ENCODE results near the gene CLDN9. TPM values are rescaled to one million over a fixed set of nuclear protein-coding genes. Genes with fewer than 3 reads are reported as not detected.

The CLDN9 gene
- under 1 TPM in 1 of 2 donors, not detected in 1; 0.14 TPM for total RNA-seq

- Mint-ChIP-seq H3K4me3 (no peak within 1 kb of the TSS), H3K4me1 (ENCODE audit: low read depth) (peaks cover 10% of the 10 kb centered on the region), H3K27me3 (ENCODE audit: low read depth) (no peaks in the 10 kb centered on the region), H3K36me3 (ENCODE audit: insufficient read depth in 2 of 2) (no peaks in the 10 kb centered on the region), H3K9me3 (no peaks in the 10 kb centered on the region), H3K27ac (no peak within 1 kb of the TSS)
- ATAC-seq (replicated peaks in 1 of 2) (no peak), DNase-seq (no peak)
Observed at GRCh38 chr16:3012828-3013420, at the start of gene CLDN9. Gene CLDN9, plus strand, starts transcription at chr16:3012923. Its CDS starts 440 bp downstream, at chr16:3013363.

GRCh38 chr16:2963074-2963722, 49.5 kb upstream of the CLDN9 start:
- peaks cover 15% of the 10 kb centered on the region for H3K4me1 Mint-ChIP-seq (ENCODE audit: low read depth)
- H3K27me3 Mint-ChIP-seq (ENCODE audit: low read depth): peaks cover 33% of the 10 kb centered on the region
- ATAC-seq (replicated peaks in 1 of 2): no peak
- H3K36me3 Mint-ChIP-seq (ENCODE audit: insufficient read depth in 2 of 2): peaks cover 0 to 2% of the 10 kb centered on the region in 2 donors
- no peak for DNase-seq
- H3K9me3 Mint-ChIP-seq: no peaks in the 10 kb centered on the region
- H3K27ac Mint-ChIP-seq: no peak overlapping the region
- H3K4me3 Mint-ChIP-seq: peak overlapping the region; percentile 93

GRCh38 chr16:2963723-2964474, 48.8 kb upstream of the CLDN9 start, which contains the start of gene KREMEN2:
Gene KREMEN2, plus strand, starts transcription at chr16:2964275. Its CDS starts 246 bp downstream, at chr16:2964521.
- peak within 1 kb of the TSS; percentile 93 for H3K4me3 Mint-ChIP-seq
- no peaks in the 10 kb centered on the region for H3K9me3 Mint-ChIP-seq
- peaks cover 0 to 2% of the 10 kb centered on the region in 2 donors for H3K36me3 Mint-ChIP-seq (ENCODE audit: insufficient read depth in 2 of 2)
- H3K27ac Mint-ChIP-seq: no peak within 1 kb of the TSS
- H3K4me1 Mint-ChIP-seq (ENCODE audit: low read depth): peaks cover 21% of the 10 kb centered on the region
- ATAC-seq (replicated peaks in 1 of 2) (peak; percentile 10 to 11), DNase-seq (peak in 1 of 2 donors; percentile 62)
- H3K27me3 Mint-ChIP-seq (ENCODE audit: low read depth): peaks cover 37% of the 10 kb centered on the region

GRCh38 chr16:2964475-2965336, 48.0 kb upstream of the CLDN9 start:
- peak overlapping the region; percentile 93 for H3K4me3 Mint-ChIP-seq
- H3K27ac Mint-ChIP-seq: no peak overlapping the region
- DNase-seq (peak; percentile 71 to 81), ATAC-seq (replicated peaks in 1 of 2) (peak; percentile 28 to 29)
- peaks cover 21% of the 10 kb centered on the region for H3K4me1 Mint-ChIP-seq (ENCODE audit: low read depth)
- H3K27me3 Mint-ChIP-seq (ENCODE audit: low read depth): peaks cover 37% of the 10 kb centered on the region
- H3K36me3 Mint-ChIP-seq (ENCODE audit: insufficient read depth in 2 of 2): peaks cover 0 to 2% of the 10 kb centered on the region in 2 donors
- H3K9me3 Mint-ChIP-seq: no peaks in the 10 kb centered on the region

- Mint-ChIP-seq H3K4me1 (ENCODE audit: low read depth) (peaks cover 32% of the 10 kb centered on the region), H3K4me3 (no peak overlapping the region), H3K36me3 (ENCODE audit: insufficient read depth in 2 of 2) (peaks cover 0 to 2% of the 10 kb centered on the region in 2 donors), H3K9me3 (no peaks in the 10 kb centered on the region), H3K27me3 (ENCODE audit: low read depth) (peaks cover 32% of the 10 kb centered on the region), H3K27ac (no peak overlapping the region)
- DNase-seq (no peak), ATAC-seq (replicated peaks in 1 of 2) (no peak)
Observed at GRCh38 chr16:2966043-2966807, 46.5 kb upstream of the CLDN9 start.

- Mint-ChIP-seq H3K4me1 (ENCODE audit: low read depth) (peaks cover 32% of the 10 kb centered on the region), H3K9me3 (no peaks in the 10 kb centered on the region), H3K4me3 (no peak overlapping the region), H3K36me3 (ENCODE audit: insufficient read depth in 2 of 2) (peaks cover 0 to 2% of the 10 kb centered on the region in 2 donors), H3K27me3 (ENCODE audit: low read depth) (peaks cover 29% of the 10 kb centered on the region), H3K27ac (no peak overlapping the region)
- ATAC-seq (replicated peaks in 1 of 2) (no peak), DNase-seq (peak in 1 of 2 donors; percentile 31)
Observed at GRCh38 chr16:2966808-2967191, 45.9 kb upstream of the CLDN9 start.

GRCh38 chr16:2967211-2967631, 45.5 kb upstream of the CLDN9 start:
- Mint-ChIP-seq H3K27ac (no peak overlapping the region), H3K27me3 (ENCODE audit: low read depth) (peaks cover 26% of the 10 kb centered on the region), H3K4me1 (ENCODE audit: low read depth) (peaks cover 36% of the 10 kb centered on the region), H3K36me3 (ENCODE audit: insufficient read depth in 2 of 2) (peaks cover 3 to 6% of the 10 kb centered on the region in 2 donors), H3K4me3 (peak overlapping the region in 1 of 2 donors; percentile 46), H3K9me3 (no peaks in the 10 kb centered on the region)
- peak in 1 of 2 donors; percentile 43 for DNase-seq
- ATAC-seq (replicated peaks in 1 of 2): no peak

GRCh38 chr16:2967721-2968161, 45.0 kb upstream of the CLDN9 start:
- no peak for ATAC-seq (replicated peaks in 1 of 2)
- DNase-seq: no peak
- H3K4me1 Mint-ChIP-seq (ENCODE audit: low read depth): peaks cover 37% of the 10 kb centered on the region
- peaks cover 3 to 9% of the 10 kb centered on the region in 2 donors for H3K36me3 Mint-ChIP-seq (ENCODE audit: insufficient read depth in 2 of 2)
- no peak overlapping the region for H3K27ac Mint-ChIP-seq
- H3K9me3 Mint-ChIP-seq: no peaks in the 10 kb centered on the region
- peak overlapping the region; percentile 69 to 82 for H3K4me3 Mint-ChIP-seq
- H3K27me3 Mint-ChIP-seq (ENCODE audit: low read depth): peaks cover 26% of the 10 kb centered on the region

- no peak overlapping the region for H3K27ac Mint-ChIP-seq
- peaks cover 3 to 10% of the 10 kb centered on the region in 2 donors for H3K36me3 Mint-ChIP-seq (ENCODE audit: insufficient read depth in 2 of 2)
- H3K4me1 Mint-ChIP-seq (ENCODE audit: low read depth): peaks cover 37% of the 10 kb centered on the region
- peaks cover 26% of the 10 kb centered on the region for H3K27me3 Mint-ChIP-seq (ENCODE audit: low read depth)
- H3K9me3 Mint-ChIP-seq: no peaks in the 10 kb centered on the region
- DNase-seq (no peak), ATAC-seq (replicated peaks in 1 of 2) (no peak)
- H3K4me3 Mint-ChIP-seq: peak overlapping the region; percentile 69 to 82
Observed at GRCh38 chr16:2968368-2968737, 44.4 kb upstream of the CLDN9 start.

- Mint-ChIP-seq H3K4me3 (peak within 1 kb of the TSS; percentile 82 to 86), H3K36me3 (ENCODE audit: insufficient read depth in 2 of 2) (peaks cover 3 to 10% of the 10 kb centered on the region in 2 donors), H3K9me3 (no peaks in the 10 kb centered on the region), H3K27ac (no peak within 1 kb of the TSS), H3K4me1 (ENCODE audit: low read depth) (peaks cover 31% of the 10 kb centered on the region), H3K27me3 (ENCODE audit: low read depth) (peaks cover 24% of the 10 kb centered on the region)
- DNase-seq (peak; percentile 88 to 90), ATAC-seq (replicated peaks in 1 of 2) (peak; percentile 79 to 80)
Observed at GRCh38 chr16:2968738-2969544, 43.8 kb upstream of the CLDN9 start, which contains the start of gene PAQR4. Gene PAQR4, plus strand, starts transcription at chr16:2969348. Its CDS starts 327 bp downstream, at chr16:2969675.
